ENCODE data around the gene MORN2.

The MORN2 gene

DNA sequence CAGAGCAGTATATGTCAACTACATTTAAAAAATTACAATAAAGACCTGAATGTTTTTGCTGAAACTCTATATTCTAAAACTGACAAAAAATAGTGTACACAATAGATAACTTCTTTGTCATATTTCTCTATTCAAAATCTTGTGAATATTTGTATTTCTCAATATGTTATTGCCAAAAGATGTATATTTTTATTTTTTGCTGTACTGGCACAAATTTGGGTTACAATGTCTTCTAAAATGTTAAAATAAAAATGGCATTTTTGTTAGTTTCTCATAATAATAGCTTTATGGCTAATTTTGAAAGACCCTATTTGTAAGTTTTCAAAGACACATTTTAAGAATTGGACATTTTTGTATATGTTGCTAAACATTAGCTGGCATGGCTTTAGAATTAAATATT, 13.3 kb downstream of the MORN2 start:
- POLR2A ChIA-PET: no interaction called here
- Histone ChIP-seq H3K4me1 (ENCODE audit: control extremely low read depth in 1 of 4, control insufficient read depth in 4 of 4, insufficient read depth in 4 of 4, low read length in 3 of 4) (no peaks in the 10 kb centered on the region), H3K27me3 (replicated peaks in 2 of 5; ENCODE audit: control insufficient read depth in 4 of 5, insufficient read depth in 5 of 5, low read length in 4 of 5) (no peaks in the 10 kb centered on the region), H3K4me3 (ENCODE audit: control insufficient read depth in 1 of 7, extremely low read depth in 1 of 7, insufficient read depth in 4 of 7, low read depth in 2 of 7, low read length in 6 of 7) (no peak overlapping the region), H3K27ac (ENCODE audit: insufficient read depth in 1 of 2, low read depth in 1 of 2, low read length in 2 of 2, poor library complexity in 1 of 2, severe bottlenecking in 2 of 2) (no peak overlapping the region), H3K9me3 (ENCODE audit: control extremely low read depth in 1 of 5, control insufficient read depth in 4 of 5, insufficient read depth in 2 of 5, low read depth in 1 of 5, low read length in 4 of 5) (peaks cover 0 to 3% (median 0%) of the 10 kb centered on the region in 5 experiments), H3K36me3 (ENCODE audit: control insufficient read depth in 4 of 4, insufficient read depth in 4 of 4, low read length in 3 of 4) (no peaks in the 10 kb centered on the region)
- CTCF ChIA-PET: no interaction called here
- no peak for DNase-seq

- Histone ChIP-seq H3K9me3 (ENCODE audit: control extremely low read depth in 1 of 5, control insufficient read depth in 4 of 5, insufficient read depth in 2 of 5, low read depth in 1 of 5, low read length in 4 of 5) (peaks cover 0 to 3% (median 0%) of the 10 kb centered on the region in 5 experiments), H3K27me3 (replicated peaks in 2 of 5; ENCODE audit: control insufficient read depth in 4 of 5, insufficient read depth in 5 of 5, low read length in 4 of 5) (no peaks in the 10 kb centered on the region), H3K4me3 (ENCODE audit: control insufficient read depth in 1 of 7, extremely low read depth in 1 of 7, insufficient read depth in 4 of 7, low read depth in 2 of 7, low read length in 6 of 7) (no peak within 1 kb of the TSS), H3K27ac (ENCODE audit: insufficient read depth in 1 of 2, low read depth in 1 of 2, low read length in 2 of 2, poor library complexity in 1 of 2, severe bottlenecking in 2 of 2) (no peak within 1 kb of the TSS), H3K36me3 (ENCODE audit: control insufficient read depth in 4 of 4, insufficient read depth in 4 of 4, low read length in 3 of 4) (no peaks in the 10 kb centered on the region), H3K4me1 (ENCODE audit: control extremely low read depth in 1 of 4, control insufficient read depth in 4 of 4, insufficient read depth in 4 of 4, low read length in 3 of 4) (no peaks in the 10 kb centered on the region)
- POLR2A ChIA-PET: no interaction called here
- DNase-seq: no peak
- CTCF ChIA-PET: no interaction called here
- 100% methylated on average over 1 of the region's 3 CpGs for WGBS (ENCODE audit: insufficient coverage)
These were observed 13.8 kb downstream of the MORN2 start, which contains the start of gene ARHGEF33 for GRCh38 chr2:38889575-38889974. TSS of gene ARHGEF33 (plus strand) at chr2:38889875. CDS start at chr2:38919448, 29,573 bp downstream.

- no peak for DNase-seq
- H3K27me3 ChIP-seq (replicated peaks in 2 of 5; ENCODE audit: control insufficient read depth in 4 of 5, insufficient read depth in 5 of 5, low read length in 4 of 5): no peaks in the 10 kb centered on the region
- peaks cover 0 to 1% (median 0%) of the 10 kb centered on the region in 5 experiments for H3K9me3 ChIP-seq (ENCODE audit: control extremely low read depth in 1 of 5, control insufficient read depth in 4 of 5, insufficient read depth in 2 of 5, low read depth in 1 of 5, low read length in 4 of 5)
- no peak overlapping the region for H3K27ac ChIP-seq (ENCODE audit: insufficient read depth in 1 of 2, low read depth in 1 of 2, low read length in 2 of 2, poor library complexity in 1 of 2, severe bottlenecking in 2 of 2)
- H3K4me3 ChIP-seq (ENCODE audit: control insufficient read depth in 1 of 7, extremely low read depth in 1 of 7, insufficient read depth in 4 of 7, low read depth in 2 of 7, low read length in 6 of 7): no peak overlapping the region
- no peaks in the 10 kb centered on the region for H3K36me3 ChIP-seq (ENCODE audit: control insufficient read depth in 4 of 4, insufficient read depth in 4 of 4, low read length in 3 of 4)
- no peaks in the 10 kb centered on the region for H3K4me1 ChIP-seq (ENCODE audit: control extremely low read depth in 1 of 4, control insufficient read depth in 4 of 4, insufficient read depth in 4 of 4, low read length in 3 of 4)
- POLR2A ChIA-PET: no interaction called here
- CTCF ChIA-PET: no interaction called here
These were observed 17.0 kb downstream of the MORN2 start for GRCh38 chr2:38892819-38893218.

DNA sequence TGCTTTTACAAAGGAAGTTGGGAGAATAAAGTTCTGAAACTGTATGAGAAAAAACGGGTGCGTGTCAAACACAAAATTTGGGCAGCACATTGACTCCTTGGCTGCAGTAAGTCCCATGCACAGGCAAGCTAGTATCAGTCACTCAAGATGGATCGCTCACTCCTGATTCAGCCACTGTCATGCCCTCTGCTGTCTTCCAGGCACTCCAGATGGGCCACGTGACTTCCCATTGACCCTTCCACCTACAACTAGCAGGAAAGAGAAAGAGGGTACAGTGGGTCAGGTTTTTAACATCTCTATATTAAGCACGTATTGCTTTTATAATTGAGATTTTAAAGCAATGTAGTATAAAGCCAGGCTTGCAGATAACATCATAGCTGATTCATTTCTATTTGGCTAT, 22.5 kb downstream of the MORN2 start:
- no peaks in the 10 kb centered on the region for H3K9me3 ChIP-seq (ENCODE audit: control extremely low read depth in 1 of 5, control insufficient read depth in 4 of 5, insufficient read depth in 2 of 5, low read depth in 1 of 5, low read length in 4 of 5)
- H3K27ac ChIP-seq (ENCODE audit: insufficient read depth in 1 of 2, low read depth in 1 of 2, low read length in 2 of 2, poor library complexity in 1 of 2, severe bottlenecking in 2 of 2): no peak overlapping the region
- no peak overlapping the region for H3K4me3 ChIP-seq (ENCODE audit: control insufficient read depth in 1 of 7, extremely low read depth in 1 of 7, insufficient read depth in 4 of 7, low read depth in 2 of 7, low read length in 6 of 7)
- no peaks in the 10 kb centered on the region for H3K36me3 ChIP-seq (ENCODE audit: control insufficient read depth in 4 of 4, insufficient read depth in 4 of 4, low read length in 3 of 4)
- DNase-seq: no peak
- CTCF ChIA-PET: no interaction called here
- H3K4me1 ChIP-seq (ENCODE audit: control extremely low read depth in 1 of 4, control insufficient read depth in 4 of 4, insufficient read depth in 4 of 4, low read length in 3 of 4): no peaks in the 10 kb centered on the region
- no peaks in the 10 kb centered on the region for H3K27me3 ChIP-seq (replicated peaks in 2 of 5; ENCODE audit: control insufficient read depth in 4 of 5, insufficient read depth in 5 of 5, low read length in 4 of 5)
- 100% methylated on average over 4 of the region's 5 CpGs for WGBS (ENCODE audit: insufficient coverage)
- POLR2A ChIA-PET: no interaction called here

- DNase-seq: no peak
- Histone ChIP-seq H3K27ac (ENCODE audit: insufficient read depth in 1 of 2, low read depth in 1 of 2, low read length in 2 of 2, poor library complexity in 1 of 2, severe bottlenecking in 2 of 2) (no peak overlapping the region), H3K4me3 (ENCODE audit: control insufficient read depth in 1 of 7, extremely low read depth in 1 of 7, insufficient read depth in 4 of 7, low read depth in 2 of 7, low read length in 6 of 7) (no peak overlapping the region), H3K9me3 (ENCODE audit: control extremely low read depth in 1 of 5, control insufficient read depth in 4 of 5, insufficient read depth in 2 of 5, low read depth in 1 of 5, low read length in 4 of 5) (no peaks in the 10 kb centered on the region), H3K4me1 (ENCODE audit: control extremely low read depth in 1 of 4, control insufficient read depth in 4 of 4, insufficient read depth in 4 of 4, low read length in 3 of 4) (no peaks in the 10 kb centered on the region), H3K27me3 (replicated peaks in 2 of 5; ENCODE audit: control insufficient read depth in 4 of 5, insufficient read depth in 5 of 5, low read length in 4 of 5) (no peaks in the 10 kb centered on the region), H3K36me3 (ENCODE audit: control insufficient read depth in 4 of 4, insufficient read depth in 4 of 4, low read length in 3 of 4) (no peaks in the 10 kb centered on the region)
- no CpG with 5 or more reads among the region's 1 CpG for WGBS (ENCODE audit: insufficient coverage)
- ChIA-PET POLR2A (no interaction called here), CTCF (interaction anchor here (1.1 kb wide), 1 partner anchor 45 kb away, joined by 3 read pairs; no protein-coding TSS in a partner anchor)
These were observed 24.9 kb downstream of the MORN2 start for GRCh38 chr2:38900726-38901125.

DNA sequence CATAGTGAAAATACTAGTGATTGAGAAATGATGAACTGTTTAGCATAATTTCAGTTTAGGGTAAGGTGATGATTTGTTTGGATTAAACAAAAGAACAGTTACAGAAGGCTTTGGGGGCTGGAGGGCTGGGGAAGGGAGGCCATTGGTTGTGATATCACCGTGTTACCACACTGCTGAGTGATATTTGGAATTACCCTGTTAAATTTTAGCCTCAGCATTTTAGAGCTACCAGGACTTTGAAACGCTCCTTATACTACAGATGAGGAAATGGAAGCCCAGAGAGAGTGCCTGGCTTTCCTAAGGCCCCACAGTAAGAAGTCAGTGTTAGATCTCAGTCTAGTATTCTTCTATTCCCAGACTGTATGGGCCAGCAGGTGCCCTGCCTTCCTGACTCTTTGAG, 29.5 kb downstream of the MORN2 start:
- H3K36me3 ChIP-seq (ENCODE audit: control insufficient read depth in 4 of 4, insufficient read depth in 4 of 4, low read length in 3 of 4): no peaks in the 10 kb centered on the region
- no peaks in the 10 kb centered on the region for H3K9me3 ChIP-seq (ENCODE audit: control extremely low read depth in 1 of 5, control insufficient read depth in 4 of 5, insufficient read depth in 2 of 5, low read depth in 1 of 5, low read length in 4 of 5)
- no peaks in the 10 kb centered on the region for H3K27me3 ChIP-seq (replicated peaks in 2 of 5; ENCODE audit: control insufficient read depth in 4 of 5, insufficient read depth in 5 of 5, low read length in 4 of 5)
- peaks cover 0 to 2% (median 0%) of the 10 kb centered on the region in 4 experiments for H3K4me1 ChIP-seq (ENCODE audit: control extremely low read depth in 1 of 4, control insufficient read depth in 4 of 4, insufficient read depth in 4 of 4, low read length in 3 of 4)
- H3K27ac ChIP-seq (ENCODE audit: insufficient read depth in 1 of 2, low read depth in 1 of 2, low read length in 2 of 2, poor library complexity in 1 of 2, severe bottlenecking in 2 of 2): no peak overlapping the region
- no peak overlapping the region for H3K4me3 ChIP-seq (ENCODE audit: control insufficient read depth in 1 of 7, extremely low read depth in 1 of 7, insufficient read depth in 4 of 7, low read depth in 2 of 7, low read length in 6 of 7)
- no peak for DNase-seq
- POLR2A ChIA-PET: no interaction called here
- CTCF ChIA-PET: no interaction called here
- 86% methylated on average over 2 of the region's 2 CpGs for WGBS (ENCODE audit: insufficient coverage)

DNA sequence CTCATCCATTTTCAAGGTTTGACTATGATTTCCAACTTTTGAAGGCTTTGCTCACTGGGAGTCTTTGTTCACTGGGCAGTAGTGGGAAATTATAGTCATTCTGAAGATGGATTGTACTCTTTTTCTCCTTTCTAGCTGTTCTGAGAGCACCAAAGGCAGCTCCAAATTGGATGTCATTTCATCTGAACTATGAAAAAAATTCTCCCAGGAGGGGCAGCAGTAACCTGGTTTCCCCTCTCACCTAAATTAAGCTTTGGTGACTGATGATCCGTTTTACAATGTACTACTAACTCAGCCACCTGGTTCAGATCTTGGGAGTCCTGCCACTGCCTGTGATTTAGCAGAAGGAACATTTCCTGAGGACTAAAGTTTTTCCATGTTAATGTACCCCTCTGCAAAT, 31.5 kb downstream of the MORN2 start:
- Histone ChIP-seq H3K27ac (ENCODE audit: insufficient read depth in 1 of 2, low read depth in 1 of 2, low read length in 2 of 2, poor library complexity in 1 of 2, severe bottlenecking in 2 of 2) (no peak overlapping the region), H3K9me3 (ENCODE audit: control extremely low read depth in 1 of 5, control insufficient read depth in 4 of 5, insufficient read depth in 2 of 5, low read depth in 1 of 5, low read length in 4 of 5) (no peaks in the 10 kb centered on the region), H3K4me3 (ENCODE audit: control insufficient read depth in 1 of 7, extremely low read depth in 1 of 7, insufficient read depth in 4 of 7, low read depth in 2 of 7, low read length in 6 of 7) (no peak overlapping the region), H3K4me1 (ENCODE audit: control extremely low read depth in 1 of 4, control insufficient read depth in 4 of 4, insufficient read depth in 4 of 4, low read length in 3 of 4) (peaks cover 0 to 2% (median 0%) of the 10 kb centered on the region in 4 experiments), H3K27me3 (replicated peaks in 2 of 5; ENCODE audit: control insufficient read depth in 4 of 5, insufficient read depth in 5 of 5, low read length in 4 of 5) (no peaks in the 10 kb centered on the region), H3K36me3 (ENCODE audit: control insufficient read depth in 4 of 4, insufficient read depth in 4 of 4, low read length in 3 of 4) (no peaks in the 10 kb centered on the region)
- no peak for DNase-seq
- CTCF ChIA-PET: no interaction called here
- POLR2A ChIA-PET: no interaction called here
- 100% methylated on average over 1 of the region's 1 CpG for whole genome bisulfite sequencing (ENCODE audit: insufficient coverage)
